B cell (primary cell): Measurements from ENCODE around the gene MOB3C. TPM values are rescaled to one million over a fixed set of nuclear protein-coding genes. Genes with fewer than 3 reads are reported as not detected.
A peak's percentile ranks its signal among the peaks of the same experiment; 100 is the strongest.
"Not testable (repeated sequence)": the region's sequence is repeated elsewhere in the genome, so short reads cannot be mapped to it uniquely, and the experiment has no call there.

Experiments
- ATAC-seq: fragments of 200-7000 bp; cut with Tn5 transposase; one replicate; pipeline ENCODE4 v1.10.0; 2021; ENCODE audit warnings: low read depth, mild to moderate bottlenecking, moderate number of reproducible peaks, moderate library complexity
- CTCF ChIA-PET: fragments of 350-600 bp; sonication (Branson Sonifier 250); formaldehyde crosslinking; loops from one replicate; lab custom pipeline; 2021; ENCODE audit warnings: antibody characterized with exemption, inconsistent platforms; lab: Charles Lee
- POLR2A ChIA-PET: fragments of 350-600 bp; sonication (Branson Sonifier 250); formaldehyde crosslinking; loops from one replicate; lab custom pipeline; 2021; ENCODE audit warnings: antibody characterized with exemption; lab: Charles Lee
- DNase-seq: peaks from one replicate; pipeline ENCODE4 v3.0.0; 2013
- H2AFZ ChIP-seq: 2 replicates; pipeline ENCODE4 v1.6.1; 2012; ENCODE audit warnings: mild to moderate bottlenecking, low read depth, low read length; ENCODE audit not compliant: insufficient read depth, poor library complexity, severe bottlenecking
- H3K27ac ChIP-seq, 2 donors: 1 replicate in 1 of 2; 2 replicates in 1 of 2; pipeline ENCODE4 v1.5.1; 2012 to 2013; ENCODE audit warnings: low read length in 2 of 2, mild to moderate bottlenecking in 2 of 2, moderate library complexity in 1 of 2
- H3K27me3 ChIP-seq, 4 experiments: fragments of 200-600 bp in 1 of 4; sonication (generic) in 1 of 4; replicated peaks in 1 of 4; 1 replicate in 2 of 4; 2 replicates in 2 of 4; pipeline versions ENCODE4 v1.6.1 to v1.7.0; 2013 to 2016; ENCODE audit warnings: low read length in 3 of 4, mild to moderate bottlenecking in 2 of 4, mixed read lengths in 1 of 4, moderate library complexity in 1 of 4; ENCODE audit not compliant: insufficient read depth in 4 of 4, control insufficient read depth in 3 of 4; ENCODE audit errors: control extremely low read depth in 1 of 4
- H3K36me3 ChIP-seq, 2 experiments: replicated peaks in 1 of 2; 1 replicate in 1 of 2; 2 replicates in 1 of 2; pipeline versions ENCODE4 v1.6.1 to v1.7.1; 2013; ENCODE audit warnings: low read length in 1 of 2; ENCODE audit not compliant: insufficient read depth in 2 of 2, control insufficient read depth in 1 of 2; ENCODE audit errors: control extremely low read depth in 1 of 2, extremely low read depth in 1 of 2
- H3K4me1 ChIP-seq, 2 donors: fragments of 200-600 bp in 1 of 2; sonication (generic) in 1 of 2; 1 replicate in 1 of 2; 2 replicates in 1 of 2; pipeline versions ENCODE4 v1.5.1 to v1.6.1; 2013 to 2017; ENCODE audit warnings: low read length in 2 of 2; ENCODE audit not compliant: control insufficient read depth in 2 of 2, insufficient read depth in 2 of 2
- H3K4me2 ChIP-seq: replicated peaks from 2 replicates; pipeline ENCODE3; 2012; ENCODE audit warnings: mild to moderate bottlenecking, low read depth, low read length; ENCODE audit not compliant: poor library complexity, severe bottlenecking
- H3K4me3 ChIP-seq, 5 experiments: fragments of 200-600 bp in 1 of 5; sonication (generic) in 1 of 5; 1 replicate in 3 of 5; 2 replicates in 2 of 5; pipeline versions ENCODE4 v1.5.1 to v1.7.0; 2011 to 2016; ENCODE audit warnings: low read length in 4 of 5, mild to moderate bottlenecking in 4 of 5, low read depth in 2 of 5, control low read depth in 1 of 5, moderate library complexity in 1 of 5; ENCODE audit not compliant: insufficient read depth in 1 of 5; ENCODE audit errors: control extremely low read depth in 1 of 5, extremely low read depth in 1 of 5
- H3K79me2 ChIP-seq: fragments of 200-600 bp; sonication (generic); one replicate; pipeline ENCODE4 v1.6.0; 2016; ENCODE audit warnings: low read length; ENCODE audit not compliant: control insufficient read depth, insufficient read depth
- H3K9ac ChIP-seq: fragments of 200-600 bp; sonication (generic); 2 replicates; pipeline ENCODE4 v1.6.1; 2017; ENCODE audit warnings: mild to moderate bottlenecking, low read length, moderate library complexity
- H3K9me3 ChIP-seq, 3 donors: one replicate each; pipeline versions ENCODE4 v1.6.1 to v1.7.1; 2013; ENCODE audit warnings: low read length in 2 of 3; ENCODE audit not compliant: control insufficient read depth in 2 of 3, insufficient read depth in 1 of 3; ENCODE audit errors: control extremely low read depth in 1 of 3
- H4K20me1 ChIP-seq: 2 replicates; pipeline ENCODE4 v1.6.0; 2012; ENCODE audit warnings: mild to moderate bottlenecking, low read length; ENCODE audit not compliant: insufficient read depth, control insufficient read depth, poor library complexity, severe bottlenecking
- H3K27ac Mint-ChIP-seq: one replicate; pipeline ENCODE4 v1.8.0; 2021; ENCODE audit warnings: mixed read lengths
- H3K27me3 Mint-ChIP-seq: one replicate; pipeline ENCODE4 v1.8.0; 2021; ENCODE audit warnings: mixed read lengths
- H3K4me1 Mint-ChIP-seq: one replicate; pipeline ENCODE4 v1.8.0; 2021; ENCODE audit warnings: mixed read lengths
- H3K4me3 Mint-ChIP-seq: one replicate; pipeline ENCODE4 v1.8.0; 2021; ENCODE audit warnings: mixed read lengths
- H3K9me3 Mint-ChIP-seq: one replicate; pipeline ENCODE4 v1.8.0; 2022; ENCODE audit warnings: mixed read lengths; ENCODE audit not compliant: insufficient read depth
- CTCF ChIP-seq: fragments of 200-600 bp; IDR thresholded peaks from one replicate; pipeline ENCODE4 v1.8.0; 2022; ENCODE audit warnings: antibody characterized with exemption, mild to moderate bottlenecking
- EZH2 ChIP-seq: IDR thresholded peaks from 2 replicates; pipeline ENCODE4 v1.6.1; 2012; ENCODE audit warnings: borderline replicate concordance, low read depth, mild to moderate bottlenecking, moderate library complexity, low read length; ENCODE audit not compliant: insufficient read depth, poor library complexity, severe bottlenecking
- WGBS: methylation state at CpG from one replicate; pipeline ENCODE4 v1.1.5; 2013; ENCODE audit warnings: missing lambda C conversion rate; ENCODE audit not compliant: insufficient coverage; 5-methylcytosine and 5-hydroxymethylcytosine counted together
- intact Hi-C: fragments of 100-400 bp; cut with micrococcal nuclease; formaldehyde crosslinking; loops from one replicate; pipeline ENCODE4 v1.10.0; 2022
- polyA minus RNA-seq: library from RNA; depleted of rRNA, polyadenylated mRNA; stranded (reverse); fragments of >200 nt; gene quantifications from 2 replicates; pipeline ENCODE4 v1.2.3, GENCODE V29; 2012
- polyA plus RNA-seq: library from polyadenylated mRNA; depleted of rRNA; stranded (reverse); fragments of >200 nt; gene quantifications from 2 replicates; pipeline ENCODE4 v1.2.3, GENCODE V29; 2012
- total RNA-seq, 2 donors: library from RNA; stranded (reverse); fragments of 120-200 nt in 1 of 2; gene quantifications; 1 replicate in 1 of 2; 2 replicates in 1 of 2; pipeline versions ENCODE4 v1.2.3 to v1.2.4, GENCODE V29; 2013 to 2022

MOB3C gene
- total RNA-seq (19.2 and 19.3 TPM in 2 replicates), polyA plus RNA-seq (11.9 and 18.9 TPM in 2 replicates), polyA minus RNA-seq (18.0 and 24.1 TPM in 2 replicates)
- total RNA-seq (2013) = 18.4 TPM

GRCh38 chr1:46616277-46617107 lies at the start of gene MOB3C:
MOB3C (minus strand) TSS chr1:46616811; CDS start chr1:46613321, 3,490 bp downstream.
- ATAC-seq = peak; percentile 88
- Histone ChIP-seq H3K4me1 (peaks cover 56 to 74% of the 10 kb centered on the region in 2 donors), H4K20me1 (peaks cover 42% of the 10 kb centered on the region), H3K27me3 (no peaks in the 10 kb centered on the region), H3K9me3 (no peaks in the 10 kb centered on the region), H2AFZ (peak within 1 kb of the TSS; percentile 75), H3K4me3 (peak within 1 kb of the TSS; percentile 73 to 95 (median 82)), H3K27ac (peak within 1 kb of the TSS; percentile 74 to 85), H3K36me3 (peaks cover 0 to 14% of the 10 kb centered on the region in 2 experiments), H3K79me2 (peaks cover 44% of the 10 kb centered on the region), H3K4me2 (peak within 1 kb of the TSS; percentile 83), H3K9ac (peak within 1 kb of the TSS; percentile 89)
- CTCF ChIA-PET = interaction anchor here (0.5 to 5.9 kb wide), 3 partner anchors 12 to 250 kb away, joined by 3 to 40 read pairs (median 4); partner anchors contain the start of gene MKNK1
- peak within 1 kb of the TSS; percentile 94 for H3K4me3 Mint-ChIP-seq
- no peaks in the 10 kb centered on the region for H3K27me3 Mint-ChIP-seq
- no peaks in the 10 kb centered on the region for H3K9me3 Mint-ChIP-seq
- WGBS = under 1% methylated on average over 55 of the region's 62 CpGs
- peak within 1 kb of the TSS; percentile 93 for H3K27ac Mint-ChIP-seq
- DNase-seq = peak; percentile 72
- POLR2A ChIA-PET = interaction anchor here (0.9 to 3.6 kb wide), 3 partner anchors 10 to 268 kb away, joined by 3 to 27 read pairs (median 4); partner anchors contain the start of gene MKNK1
- H3K4me1 Mint-ChIP-seq = peaks cover 61% of the 10 kb centered on the region
- TF ChIP-seq CTCF (no peak), EZH2 (no peak)
- intact Hi-C loops = loop anchor here (1.0 kb wide), 2 partner anchors 12 to 103 kb away; partner anchors contain the start of genes EFCAB14 and MKNK1

GRCh38 chr1:46665983-46666382 lies 49.4 kb upstream of the MOB3C start:
- ATAC-seq (no peak), DNase-seq (no peak)
- no peaks in the 10 kb centered on the region for H3K27me3 Mint-ChIP-seq
- H3K9me3 ChIP-seq = no peaks in the 10 kb centered on the region
- intact Hi-C loops = no loop called here
- TF ChIP-seq EZH2 (no peak), CTCF (no peak)
- no peak overlapping the region for H3K4me3 Mint-ChIP-seq
- no peak overlapping the region for H3K4me2 ChIP-seq
- H3K27ac ChIP-seq = no peak overlapping the region
- H3K36me3 ChIP-seq = peaks cover 0 to 14% of the 10 kb centered on the region in 2 experiments
- no peaks in the 10 kb centered on the region for H3K9me3 Mint-ChIP-seq
- H3K27me3 ChIP-seq = no peaks in the 10 kb centered on the region
- H3K4me1 ChIP-seq = peaks cover 13 to 16% of the 10 kb centered on the region in 2 donors
- POLR2A ChIA-PET = no interaction called here
- WGBS = 100% methylated on average over 1 of the region's 2 CpGs
- H3K9ac ChIP-seq = no peak overlapping the region
- CTCF ChIA-PET = no interaction called here
- H2AFZ ChIP-seq = no peak overlapping the region
- no peak overlapping the region for H3K27ac Mint-ChIP-seq
- H3K4me1 Mint-ChIP-seq = peaks cover 14% of the 10 kb centered on the region
- peaks cover 17% of the 10 kb centered on the region for H3K79me2 ChIP-seq
- H3K4me3 ChIP-seq = no peak overlapping the region
- no peaks in the 10 kb centered on the region for H4K20me1 ChIP-seq

GRCh38 chr1:46662919-46663318 lies 46.3 kb upstream of the MOB3C start:
- WGBS = no CpG with 5 or more reads among the region's 5 CpGs
- H3K9me3 ChIP-seq, H3K27me3 Mint-ChIP-seq, H3K27me3 ChIP-seq, CTCF ChIA-PET, intact Hi-C loops, H3K4me3 ChIP-seq, H3K9ac ChIP-seq, POLR2A ChIA-PET, H3K27ac Mint-ChIP-seq, H3K27ac ChIP-seq, H3K4me3 Mint-ChIP-seq, H3K4me2 ChIP-seq, ATAC-seq, H4K20me1 ChIP-seq, DNase-seq, H3K9me3 Mint-ChIP-seq, H2AFZ ChIP-seq: not testable (repeated sequence)
- peaks cover 13% of the 10 kb centered on the region in 2 donors for H3K4me1 ChIP-seq
- H3K79me2 ChIP-seq = peaks cover 17% of the 10 kb centered on the region
- peaks cover 14% of the 10 kb centered on the region for H3K4me1 Mint-ChIP-seq
- peaks cover 0 to 20% of the 10 kb centered on the region in 2 experiments for H3K36me3 ChIP-seq
